Activated T-cell treated with anti-CD3 and anti-CD28 coated beads, Interleukin-2, amount 50 U/mL, for 48 hours (primary cell): ENCODE measurements around the gene PMPCB.

Experiments used
- DNase-seq, 2 experiments: peaks; one replicate each; pipeline ENCODE4 v3.0.0-alpha.2; 2020

Gene PMPCB

GRCh38 chr7:103336761-103337160 is 39.5 kb downstream of the PMPCB start:
- no peak for DNase-seq

DNA sequence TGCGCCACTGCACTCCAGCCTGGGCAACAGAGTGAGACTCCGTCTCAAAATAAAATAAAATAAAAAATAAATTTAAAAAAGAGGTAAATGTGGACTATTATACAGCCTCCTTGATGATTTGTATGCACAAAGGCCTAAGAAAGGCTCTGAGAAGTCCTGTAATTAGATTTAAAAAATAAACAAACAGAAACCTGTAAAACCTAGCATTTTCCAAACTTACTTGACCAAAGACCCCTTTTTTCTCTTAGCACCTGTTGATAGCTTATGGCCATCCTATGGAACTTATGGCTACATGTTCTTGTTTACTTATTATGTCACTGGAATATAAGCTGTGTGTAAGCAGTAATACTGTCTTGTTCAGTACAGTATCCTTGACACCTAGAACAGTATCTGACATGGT is 41.6 kb downstream of the PMPCB start:
- DNase-seq, result no peak

DNA sequence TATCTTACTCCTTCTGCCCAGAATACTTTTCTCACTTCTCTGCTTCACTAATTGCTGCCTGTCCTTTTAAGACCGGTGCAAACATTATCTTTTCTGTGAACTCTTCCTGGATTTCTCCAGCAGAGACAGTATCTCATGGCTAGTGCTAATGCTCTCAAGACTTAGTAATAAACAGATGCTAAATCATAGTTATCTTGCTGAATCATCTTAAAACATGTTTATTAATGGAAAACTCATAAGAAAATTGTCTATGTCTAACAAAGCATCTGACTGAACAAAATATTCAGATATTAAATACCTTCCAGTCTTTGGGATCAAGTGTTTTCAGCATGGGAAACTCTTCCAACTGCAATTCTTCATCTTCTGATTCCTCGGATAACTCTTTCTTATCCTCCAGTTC is 44.2 kb downstream of the PMPCB start:
- no peak for DNase-seq

DNA sequence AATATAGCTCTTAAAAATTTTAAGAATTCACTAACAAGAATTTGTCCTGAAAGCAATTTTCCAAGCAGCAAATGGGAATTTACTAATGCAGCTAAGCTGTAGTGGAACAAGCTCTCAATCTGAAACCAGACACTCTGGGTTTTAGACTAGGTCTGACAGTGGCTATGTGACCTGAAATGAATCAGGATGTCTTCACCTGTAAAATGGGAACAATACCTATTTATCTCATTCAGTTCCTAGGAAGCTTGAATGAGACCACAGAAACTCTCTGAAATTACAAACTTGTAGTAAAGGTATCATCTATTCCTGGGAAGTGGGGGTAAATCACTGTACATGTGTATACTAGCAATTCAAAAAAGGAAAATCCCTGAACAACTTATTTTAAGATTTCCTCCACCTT is 46.1 kb downstream of the PMPCB start:
- DNase-seq, result no peak

DNA sequence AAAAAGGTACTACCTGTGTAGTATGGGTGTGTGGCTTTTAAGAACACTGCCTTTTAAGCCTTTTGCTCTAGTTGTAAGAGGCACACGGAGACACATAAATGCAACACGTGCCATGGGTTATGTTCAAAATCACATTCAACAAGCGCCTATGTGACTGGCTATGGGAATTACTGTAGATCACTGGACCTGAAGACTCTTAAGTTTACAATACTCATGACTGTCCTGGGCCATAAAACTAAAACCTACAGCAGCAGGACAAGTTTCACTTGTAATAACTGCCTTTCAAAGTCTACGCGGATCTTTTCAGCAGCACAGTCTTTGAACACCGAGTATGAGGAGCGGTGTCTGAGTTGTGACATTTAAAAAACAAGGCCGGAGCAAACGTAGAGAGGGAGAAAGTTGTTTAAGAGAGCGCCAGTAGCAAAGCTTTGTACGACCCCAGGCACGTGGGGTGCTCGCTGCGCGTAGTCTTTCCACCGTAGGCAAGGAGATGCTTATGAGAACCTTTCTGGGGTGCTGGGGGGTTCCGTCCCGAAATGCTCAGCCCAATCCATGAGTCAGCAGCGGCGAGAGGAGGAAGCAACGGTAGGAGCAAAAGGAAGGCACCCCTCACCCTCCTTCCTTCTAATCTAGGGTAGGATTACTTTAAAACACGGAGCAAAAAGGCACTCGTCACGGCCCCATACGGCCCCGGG is 46.7 kb downstream of the PMPCB start:
- peak; percentile 60 to 62 for DNase-seq

DNA sequence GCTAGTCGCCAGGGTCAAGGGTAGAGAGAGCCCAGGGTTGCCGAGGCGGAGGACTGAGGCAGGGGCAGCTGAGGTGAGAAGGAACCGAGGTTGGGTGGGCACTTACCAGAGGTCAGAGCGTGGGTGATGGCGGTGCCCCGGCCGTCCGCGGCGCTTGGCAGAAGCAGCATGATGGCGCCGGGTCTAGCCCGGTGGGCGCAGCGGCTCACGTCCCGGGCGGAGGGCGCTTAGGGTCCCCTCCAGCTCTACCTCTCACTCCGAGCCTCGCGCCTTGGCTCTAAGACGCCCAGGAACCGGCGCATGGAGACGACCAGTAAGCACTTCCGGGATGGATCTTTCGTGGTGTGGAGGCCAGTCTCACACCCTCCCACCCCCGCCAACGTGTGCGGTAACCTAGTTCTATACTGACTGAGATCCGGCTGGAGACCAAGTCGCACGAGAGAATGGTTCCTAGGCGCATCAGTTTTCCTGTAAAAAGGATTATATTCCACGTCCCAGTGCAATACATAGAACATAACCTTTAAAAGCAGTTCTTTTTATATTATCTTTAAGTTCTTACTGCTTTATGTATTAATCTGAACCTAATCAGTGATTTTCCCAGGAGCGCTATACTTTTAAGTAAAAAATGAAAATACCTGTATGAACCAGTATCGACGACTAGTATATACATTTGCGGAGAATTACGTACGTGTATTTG is 47.4 kb downstream of the PMPCB start, which contains the start of gene DNAJC2:
Gene DNAJC2 (minus strand): TSS at position 315 of the 697 bp plus-strand sequence. CDS start 145 bp downstream, at position 170.
- peak; percentile 88 to 89 for DNase-seq

GRCh38 chr7:103346396-103346795 is 49.2 kb downstream of the PMPCB start:
- DNase-seq, result no peak

GRCh38 chr7:103347507-103348267 is 50.5 kb downstream of the PMPCB start, which contains the start of gene PSMC2:
Gene PSMC2, plus strand, starts transcription at chr7:103347643. Its CDS starts 69 bp downstream, at chr7:103347712.
- DNase-seq, result peak; percentile 88

DNA sequence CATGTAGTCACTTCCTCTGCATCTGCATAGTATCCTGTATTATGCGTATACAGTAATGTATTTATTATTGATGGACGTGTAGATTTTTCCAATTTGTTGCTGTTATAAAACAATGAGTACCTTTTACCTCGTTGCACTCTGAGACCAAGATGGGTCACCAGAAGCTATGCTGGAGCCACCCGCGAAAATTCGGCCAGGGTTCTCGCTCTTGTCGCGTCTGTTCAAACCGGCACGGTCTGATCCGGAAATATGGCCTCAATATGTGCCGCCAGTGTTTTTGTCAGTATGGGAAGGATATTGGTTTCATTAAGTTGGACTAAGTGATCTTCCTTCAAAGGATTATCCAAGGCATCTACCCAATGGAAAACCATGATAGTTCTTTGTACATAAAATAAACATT is 51.2 kb downstream of the PMPCB start:
- DNase-seq, result no peak

DNA sequence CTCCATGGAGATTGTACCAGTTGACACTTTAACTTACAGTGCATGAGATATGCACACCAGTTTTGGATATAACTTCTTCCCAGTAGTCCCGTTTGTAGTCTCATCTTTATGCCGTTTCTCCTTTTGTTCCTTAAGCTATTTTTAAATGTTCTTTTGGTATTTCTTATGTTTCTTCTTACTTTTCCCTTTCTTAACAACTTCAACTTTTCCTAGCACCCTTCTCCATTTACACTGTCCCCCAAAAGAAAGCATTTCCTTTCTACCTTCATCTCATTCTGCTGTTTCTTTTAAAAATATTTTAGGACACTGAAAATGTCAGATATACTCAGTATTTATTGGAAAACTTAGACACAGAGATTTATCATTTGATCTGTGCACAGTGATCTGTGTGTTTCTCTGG is 51.7 kb downstream of the PMPCB start:
- no peak for DNase-seq

GRCh38 chr7:103349805-103350204 is 52.6 kb downstream of the PMPCB start:
- DNase-seq, result no peak
